Tibial nerve (tissue), 4 donors: ENCODE measurements around the gene SMAD9. TPM values are rescaled to one million over a fixed set of nuclear protein-coding genes. Genes with fewer than 3 reads are reported as not detected.

Experiments
- DNase-seq, 2 donors: peaks; one replicate each; pipeline ENCODE4 v3.0.0-alpha.2; 2019; ENCODE audit warnings: low spot score in 2 of 2
- H3K27ac ChIP-seq, 4 donors: fragments of 200-600 bp; sonication (generic) in 3 of 4; one replicate each; pipeline ENCODE4 v1.5.1; 2017 to 2019; ENCODE audit warnings: mild to moderate bottlenecking in 1 of 4
- H3K27me3 ChIP-seq, 2 donors: fragments of 200-600 bp; sonication (generic) in 1 of 2; one replicate each; pipeline versions ENCODE4 v1.5.1 to v1.6.0; 2017 to 2019
- H3K36me3 ChIP-seq, 3 donors: fragments of 200-600 bp; sonication (generic); one replicate each; pipeline ENCODE4 v1.5.1; 2018 to 2019
- H3K4me1 ChIP-seq, 4 donors: fragments of 200-600 bp; sonication (generic) in 3 of 4; one replicate each; pipeline ENCODE4 v1.5.1; 2017 to 2019
- H3K4me3 ChIP-seq, 4 donors: fragments of 200-600 bp; sonication (generic) in 3 of 4; one replicate each; pipeline ENCODE4 v1.5.1; 2017 to 2019; ENCODE audit warnings: mild to moderate bottlenecking in 1 of 4, moderate library complexity in 1 of 4
- H3K9me3 ChIP-seq, 4 donors: fragments of 200-600 bp; sonication (generic) in 3 of 4; one replicate each; pipeline ENCODE4 v1.5.1; 2017 to 2019
- EP300 ChIP-seq, 2 donors: sonication (generic); formaldehyde crosslinking; IDR thresholded peaks; one replicate each; pipeline ENCODE4 v1.6.1; 2017; ENCODE audit warnings: antibody characterized with exemption in 2 of 2, mild to moderate bottlenecking in 1 of 2
- POLR2A ChIP-seq, 2 donors: fragments of 450-650 bp; IDR thresholded peaks; one replicate each; pipeline ENCODE4 v1.6.1; 2017; ENCODE audit warnings: antibody characterized with exemption in 2 of 2, mild to moderate bottlenecking in 2 of 2, moderate library complexity in 2 of 2
- WGBS, 2 donors: methylation state at CpG; one replicate each; pipeline ENCODE4 v1.1.5; 2018; 5-methylcytosine and 5-hydroxymethylcytosine counted together
- total RNA-seq, 4 donors: library from RNA; depleted of rRNA; stranded (reverse); fragments of >200 nt; gene quantifications; one replicate each; pipeline ENCODE4 v1.1.0, GENCODE V29; 2016
- TF ChIP-seq, protein P1 (sequence below), 5 experiments: fragments of 200-600 bp in 3 of 5; fragments of 450-650 bp in 2 of 5; sonication (generic) in 3 of 5; IDR thresholded peaks; one replicate each; pipeline ENCODE4 v1.5.1; 2016 to 2019; ENCODE audit warnings: antibody characterized with exemption in 5 of 5, mild to moderate bottlenecking in 3 of 5, moderate library complexity in 2 of 5

SMAD9 gene
- total RNA-seq, 4 donors from 2014 or later, result 13.8 to 20.4 (median 15.8) TPM

DNA sequence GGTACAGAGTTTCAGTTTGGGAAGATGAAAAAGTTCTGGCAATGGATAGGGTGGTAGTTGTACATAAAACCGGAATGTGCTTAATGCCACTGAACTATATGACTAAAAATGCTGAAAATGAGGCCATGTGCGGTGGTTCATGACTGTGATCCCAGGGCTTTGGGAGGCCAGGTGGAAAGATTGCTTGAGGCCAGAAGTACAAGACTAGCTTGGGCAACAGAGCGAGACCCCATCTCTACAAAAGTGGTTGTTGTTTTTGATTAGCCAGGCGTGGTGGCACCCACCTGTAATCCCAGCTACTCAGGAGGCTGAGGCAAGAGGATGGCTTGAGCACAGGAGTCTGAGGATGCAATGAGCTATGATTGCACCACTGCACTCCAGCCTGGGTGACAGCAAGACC is 12.8 kb downstream of the SMAD9 start:
- no peak for TF ChIP-seq EP300 (IDR thresholded peaks at IDR 0.05)
- no peaks in the 10 kb centered on the region for H3K9me3 ChIP-seq
- H3K4me1 ChIP-seq, result no peaks in the 10 kb centered on the region
- WGBS, 2 donors, result 95 to 98% methylated on average over 4 of the region's 4 CpGs
- H3K27ac ChIP-seq, result no peak overlapping the region
- H3K36me3 ChIP-seq, result peaks cover 0 to 4% (median 0%) of the 10 kb centered on the region in 3 donors
- H3K27me3 ChIP-seq, result no peaks in the 10 kb centered on the region
- no peak for DNase-seq
- no peak overlapping the region for H3K4me3 ChIP-seq

DNA sequence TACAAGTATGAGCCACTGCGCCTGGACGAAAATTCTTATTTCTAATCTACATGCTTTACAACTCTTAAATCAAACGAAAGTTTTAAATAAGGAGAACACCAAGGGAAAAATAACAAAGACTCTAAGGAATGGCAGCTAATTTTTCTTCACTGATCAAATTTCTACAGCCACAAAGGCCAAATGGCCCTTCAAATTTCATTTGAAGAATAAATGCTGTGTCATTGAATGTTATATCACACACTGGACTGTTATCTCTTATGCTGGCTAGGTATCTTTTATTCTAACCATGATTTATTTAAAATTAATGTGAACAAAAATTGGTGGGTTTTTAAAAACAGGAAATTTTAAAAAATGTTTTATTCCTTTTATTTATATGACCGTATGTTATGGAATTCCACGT is 14.1 kb downstream of the SMAD9 start:
- peaks cover 0 to 4% (median 0%) of the 10 kb centered on the region in 3 donors for H3K36me3 ChIP-seq
- no peak for DNase-seq
- no peak overlapping the region for H3K4me3 ChIP-seq
- H3K4me1 ChIP-seq, result no peaks in the 10 kb centered on the region
- TF ChIP-seq POLR2A (IDR thresholded peaks at IDR 0.05) (no peak), EP300 (IDR thresholded peaks at IDR 0.05) (no peak)
- TF ChIP-seq, protein P1, sequence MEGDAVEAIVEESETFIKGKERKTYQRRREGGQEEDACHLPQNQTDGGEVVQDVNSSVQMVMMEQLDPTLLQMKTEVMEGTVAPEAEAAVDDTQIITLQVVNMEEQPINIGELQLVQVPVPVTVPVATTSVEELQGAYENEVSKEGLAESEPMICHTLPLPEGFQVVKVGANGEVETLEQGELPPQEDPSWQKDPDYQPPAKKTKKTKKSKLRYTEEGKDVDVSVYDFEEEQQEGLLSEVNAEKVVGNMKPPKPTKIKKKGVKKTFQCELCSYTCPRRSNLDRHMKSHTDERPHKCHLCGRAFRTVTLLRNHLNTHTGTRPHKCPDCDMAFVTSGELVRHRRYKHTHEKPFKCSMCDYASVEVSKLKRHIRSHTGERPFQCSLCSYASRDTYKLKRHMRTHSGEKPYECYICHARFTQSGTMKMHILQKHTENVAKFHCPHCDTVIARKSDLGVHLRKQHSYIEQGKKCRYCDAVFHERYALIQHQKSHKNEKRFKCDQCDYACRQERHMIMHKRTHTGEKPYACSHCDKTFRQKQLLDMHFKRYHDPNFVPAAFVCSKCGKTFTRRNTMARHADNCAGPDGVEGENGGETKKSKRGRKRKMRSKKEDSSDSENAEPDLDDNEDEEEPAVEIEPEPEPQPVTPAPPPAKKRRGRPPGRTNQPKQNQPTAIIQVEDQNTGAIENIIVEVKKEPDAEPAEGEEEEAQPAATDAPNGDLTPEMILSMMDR (IDR thresholded peaks at IDR 0.05), result no peak
- H3K27me3 ChIP-seq, result no peaks in the 10 kb centered on the region
- H3K9me3 ChIP-seq, result no peaks in the 10 kb centered on the region
- 92% methylated on average over 5 of the region's 5 CpGs for WGBS, 2 donors
- H3K27ac ChIP-seq, result no peak overlapping the region

DNA sequence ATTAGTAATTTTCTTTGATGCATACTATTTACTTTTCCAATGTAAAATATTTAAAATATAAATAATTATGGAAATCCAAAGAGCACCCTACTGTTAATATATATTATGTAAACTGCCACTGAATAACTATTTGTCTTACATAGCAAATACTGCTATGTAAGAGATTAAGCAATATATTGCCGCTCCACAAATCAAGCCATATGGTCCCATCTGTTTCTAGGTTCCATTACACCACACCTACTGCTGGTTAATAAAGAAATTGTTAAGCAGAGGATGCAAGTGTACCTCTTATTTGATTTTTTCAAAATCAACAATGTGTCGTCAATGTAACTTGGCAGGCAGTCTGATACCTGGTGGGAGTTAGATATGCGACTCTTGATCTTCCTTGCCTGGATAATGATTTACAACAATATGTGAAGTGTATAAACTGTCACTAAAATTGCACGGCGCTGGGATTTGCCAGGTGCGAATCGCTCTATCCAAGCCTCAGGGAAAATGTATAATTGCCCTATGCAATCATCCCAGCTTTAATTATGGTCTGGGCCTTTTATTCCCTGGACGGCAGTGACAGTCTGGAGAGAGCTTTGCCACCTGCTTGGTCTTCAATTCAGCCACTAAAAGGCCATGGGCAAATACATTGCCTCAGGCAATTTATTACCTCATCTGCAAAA is 16.0 kb downstream of the SMAD9 start:
- Histone ChIP-seq H3K4me3 (no peak overlapping the region), H3K27me3 (no peaks in the 10 kb centered on the region), H3K9me3 (peaks cover 0 to 11% (median 0%) of the 10 kb centered on the region in 4 donors), H3K36me3 (peaks cover 0 to 13% (median 0%) of the 10 kb centered on the region in 3 donors), H3K27ac (no peak overlapping the region), H3K4me1 (no peaks in the 10 kb centered on the region)
- 81 to 84% methylated on average over 8 of the region's 8 CpGs for WGBS, 2 donors
- no peak for DNase-seq
- no peak for TF ChIP-seq EP300 (IDR thresholded peaks at IDR 0.05)
- TF ChIP-seq, protein P1 (IDR thresholded peaks at IDR 0.05), result no peak
- no peak for TF ChIP-seq POLR2A (IDR thresholded peaks at IDR 0.05)

- TF ChIP-seq POLR2A (IDR thresholded peaks at IDR 0.05), result no peak
- TF ChIP-seq, protein P1 (IDR thresholded peaks at IDR 0.05), result no peak
- TF ChIP-seq EP300 (IDR thresholded peaks at IDR 0.05), result no peak
- Histone ChIP-seq H3K27ac (no peak overlapping the region), H3K4me1 (peaks cover 0 to 6% (median 0%) of the 10 kb centered on the region in 4 donors), H3K27me3 (no peaks in the 10 kb centered on the region), H3K9me3 (peaks cover 0 to 17% (median 0%) of the 10 kb centered on the region in 4 donors), H3K4me3 (no peak overlapping the region), H3K36me3 (peaks cover 0 to 12% (median 0%) of the 10 kb centered on the region in 3 donors)
- DNase-seq, result no peak
Measured at GRCh38 chr13:36897054-36897616, 22.9 kb downstream of the SMAD9 start.

- Histone ChIP-seq H3K27me3 (no peaks in the 10 kb centered on the region), H3K27ac (peak overlapping the region in 2 of 4 donors; percentile 54 to 61)
- 64 to 68% methylated on average over 2 of the region's 2 CpGs for WGBS, 2 donors
Measured at GRCh38 chr13:36891752-36892151, 28.3 kb downstream of the SMAD9 start.

More at GRCh38 chr13:36891752-36892151, 28.3 kb downstream of the SMAD9 start:
- Histone ChIP-seq H3K9me3 (no peaks in the 10 kb centered on the region), H3K36me3 (no peaks in the 10 kb centered on the region), H3K4me3 (no peak overlapping the region), H3K4me1 (peaks cover 0 to 37% (median 6%) of the 10 kb centered on the region in 4 donors)
- TF ChIP-seq EP300 (IDR thresholded peaks at IDR 0.05) (no peak), POLR2A (IDR thresholded peaks at IDR 0.05) (no peak)
- TF ChIP-seq, protein P1 (IDR thresholded peaks at IDR 0.05), result no peak
- no peak for DNase-seq
